DLD1 (cell line): Measurements from ENCODE around the gene SAE1.

Experiments
- in situ Hi-C: cut with HindIII; loops from 2 replicates; pipeline ENCODE4 v1.10.0; 2017; ENCODE audit warnings: low sequenced_read_pairs

SAE1 gene

GRCh38 chr19:47105874-47106273, 24.8 kb upstream of the SAE1 start:
- in situ Hi-C loops, result no loop called here

GRCh38 chr19:47106821-47107201, 23.8 kb upstream of the SAE1 start:
- in situ Hi-C loops, result no loop called here

- in situ Hi-C loops, result no loop called here
These were observed 23.3 kb upstream of the SAE1 start for GRCh38 chr19:47107202-47107952.

GRCh38 chr19:47107953-47108746, 22.5 kb upstream of the SAE1 start:
- in situ Hi-C loops, result no loop called here

GRCh38 chr19:47109177-47109540, 21.5 kb upstream of the SAE1 start:
- in situ Hi-C loops, result no loop called here

GRCh38 chr19:47109541-47110375, 20.9 kb upstream of the SAE1 start:
- in situ Hi-C loops, result no loop called here

GRCh38 chr19:47110521-47111005, 20.1 kb upstream of the SAE1 start:
- in situ Hi-C loops, result no loop called here

GRCh38 chr19:47111006-47111621, 19.5 kb upstream of the SAE1 start:
- in situ Hi-C loops, result no loop called here

GRCh38 chr19:47111682-47112165, 18.9 kb upstream of the SAE1 start:
- in situ Hi-C loops, result no loop called here

- in situ Hi-C loops, result no loop called here
These were observed 18.3 kb upstream of the SAE1 start for GRCh38 chr19:47112166-47112996.

GRCh38 chr19:47112997-47113849, 17.4 kb upstream of the SAE1 start, which contains the start of gene ZC3H4:
Gene ZC3H4 (minus strand): TSS chr19:47113776. CDS start chr19:47112584, 1,192 bp downstream.
- in situ Hi-C loops, result no loop called here

GRCh38 chr19:47113850-47114651, 16.6 kb upstream of the SAE1 start:
- in situ Hi-C loops, result no loop called here

- in situ Hi-C loops, result no loop called here
These were observed 10.1 kb upstream of the SAE1 start for GRCh38 chr19:47120470-47121067.

GRCh38 chr19:47122359-47123335, 8.0 kb upstream of the SAE1 start:
- in situ Hi-C loops, result no loop called here

- in situ Hi-C loops, result no loop called here
These were observed 7.2 kb upstream of the SAE1 start for GRCh38 chr19:47123406-47123805.

GRCh38 chr19:47124937-47125668, 5.5 kb upstream of the SAE1 start:
- in situ Hi-C loops, result no loop called here
